GM18499 (cell line): ENCODE data around the gene ARHGAP31.

Experiments used
- ATAC-seq: cut with Tn5 transposase; IDR thresholded peaks from one replicate; pipeline ENCODE4 v1.9.1; 2021; ENCODE audit warnings: moderate number of reproducible peaks; ENCODE audit not compliant: insufficient read depth, unreplicated experiment

ARHGAP31 gene

DNA sequence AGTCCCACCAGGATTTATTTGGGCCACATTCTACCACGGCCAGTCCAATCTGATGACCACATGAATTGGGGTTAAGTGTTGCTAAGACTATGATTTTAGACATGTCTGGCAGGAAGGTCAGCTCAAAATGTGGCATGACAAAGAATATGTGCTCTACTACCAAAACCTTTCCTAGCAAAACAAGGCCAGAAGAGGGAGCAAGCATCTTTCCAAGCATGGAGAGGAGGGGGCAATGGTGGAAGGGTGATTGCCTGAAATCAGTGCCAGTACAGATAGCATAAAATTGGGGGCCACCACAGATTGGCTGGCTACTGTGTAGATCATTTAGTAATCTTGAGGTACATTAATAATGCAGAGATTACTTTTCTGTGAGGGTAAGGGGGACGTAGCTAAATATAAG, 126.0 kb downstream of the ARHGAP31 start:
- no peak for ATAC-seq

DNA sequence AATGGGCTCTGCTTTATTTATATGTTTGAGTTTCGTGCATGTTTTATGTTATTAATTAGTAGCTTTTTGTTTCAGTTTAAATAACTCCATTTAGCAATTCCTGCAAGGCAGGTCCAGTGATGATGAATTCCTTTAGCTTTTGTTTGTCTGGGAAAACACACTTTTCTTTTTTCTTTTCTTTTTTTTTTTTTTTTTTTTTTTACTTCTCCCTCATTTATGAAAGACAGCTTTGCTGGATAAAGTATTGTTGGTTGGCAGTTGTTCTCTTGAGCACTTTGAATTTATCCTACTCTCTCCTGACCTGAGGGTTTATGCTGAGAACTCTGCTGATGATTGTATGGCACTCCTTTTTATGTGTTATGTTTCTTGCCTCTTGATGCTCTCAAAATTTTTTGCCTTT, 133.5 kb downstream of the ARHGAP31 start:
- no peak for ATAC-seq

DNA sequence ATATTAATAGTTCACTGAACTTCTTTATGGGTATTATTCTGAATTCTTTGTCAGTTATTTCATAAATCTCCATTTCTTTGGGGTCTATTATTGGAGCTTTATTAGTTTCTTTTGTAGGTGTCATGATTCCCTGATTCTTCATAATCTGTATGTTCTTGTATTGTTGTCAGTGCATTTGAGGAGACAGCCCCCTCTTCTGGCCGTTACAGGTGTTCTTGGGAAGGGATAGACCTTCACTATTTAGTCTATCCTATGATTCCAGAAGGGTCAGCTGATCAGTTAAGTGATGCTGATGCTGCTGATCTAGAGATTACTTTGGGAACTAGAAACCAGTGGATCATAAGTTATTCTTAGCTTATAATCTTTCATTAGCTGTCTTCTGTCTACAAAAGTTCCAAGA, 134.4 kb downstream of the ARHGAP31 start:
- no peak for ATAC-seq

DNA sequence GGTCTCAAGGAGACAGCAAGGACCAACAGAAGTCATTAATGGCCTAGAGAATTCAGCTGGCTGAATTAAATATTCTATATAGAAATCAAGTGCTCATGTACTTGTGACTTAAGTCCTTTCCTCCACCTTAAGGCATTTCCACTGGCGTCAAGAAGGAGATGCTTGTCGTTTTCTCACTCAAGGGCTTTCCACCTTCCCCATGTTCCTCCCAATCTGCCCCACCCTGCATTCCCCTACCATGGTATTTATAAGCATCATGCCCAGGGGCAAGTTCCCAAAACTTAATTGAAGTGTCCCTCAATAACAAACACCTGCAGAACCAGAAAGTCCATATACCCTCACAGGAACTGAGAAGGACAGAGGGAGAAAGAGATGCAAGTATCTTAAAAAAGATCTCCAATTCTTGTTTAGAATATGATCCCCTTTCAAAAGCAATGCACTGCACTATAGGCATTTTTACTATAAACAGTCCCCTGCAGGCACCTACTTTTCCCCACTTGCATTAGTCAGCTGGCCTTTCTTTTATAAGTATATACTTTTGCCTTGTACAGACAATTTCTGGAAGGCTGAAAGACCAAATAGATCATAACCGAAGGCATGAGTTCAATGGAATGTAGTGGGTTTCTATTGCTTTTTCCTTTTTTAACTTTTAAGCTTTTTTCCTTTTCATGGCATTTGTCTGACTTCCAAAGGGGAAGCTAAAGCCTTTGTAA, 139.6 kb downstream of the ARHGAP31 start:
- no peak for ATAC-seq

DNA sequence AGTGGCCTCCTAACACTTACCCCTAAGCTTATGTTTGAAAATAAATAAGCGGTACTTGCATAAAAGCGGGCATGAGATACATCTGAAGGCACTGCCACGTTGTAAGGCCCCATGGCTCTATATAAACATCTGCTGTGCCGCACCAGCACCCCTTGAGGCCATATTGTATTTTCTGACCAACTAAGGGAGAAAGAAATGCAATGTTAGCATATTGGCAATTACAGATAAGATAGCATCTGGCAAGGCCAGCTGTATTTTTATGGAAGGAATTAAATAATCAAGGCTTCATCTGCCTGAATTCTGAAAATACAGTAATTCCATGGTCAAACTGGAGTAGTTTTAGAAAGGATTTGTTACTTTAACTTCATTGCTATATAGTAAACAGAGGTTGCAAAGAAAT, 140.5 kb downstream of the ARHGAP31 start:
- ATAC-seq = no peak

DNA sequence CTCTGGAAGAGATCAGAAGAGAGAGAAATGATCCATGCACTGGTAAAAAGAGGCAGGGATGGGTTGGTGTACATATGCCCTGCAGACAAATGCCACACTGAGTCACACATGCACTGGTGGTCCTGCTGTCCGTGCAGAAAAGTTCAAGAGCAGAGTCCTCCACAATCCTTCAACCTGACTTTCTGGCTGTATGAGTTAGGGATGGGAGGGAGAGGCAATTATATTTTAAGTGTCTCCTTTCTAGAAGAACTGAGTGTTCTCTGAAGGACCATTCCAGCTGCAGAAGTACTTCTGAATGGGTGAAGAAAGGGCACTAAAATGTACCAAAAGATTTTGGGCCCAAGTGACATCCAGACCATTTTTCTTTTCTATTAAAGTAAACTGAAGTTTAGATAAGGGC, 142.8 kb downstream of the ARHGAP31 start:
- ATAC-seq = no peak

DNA sequence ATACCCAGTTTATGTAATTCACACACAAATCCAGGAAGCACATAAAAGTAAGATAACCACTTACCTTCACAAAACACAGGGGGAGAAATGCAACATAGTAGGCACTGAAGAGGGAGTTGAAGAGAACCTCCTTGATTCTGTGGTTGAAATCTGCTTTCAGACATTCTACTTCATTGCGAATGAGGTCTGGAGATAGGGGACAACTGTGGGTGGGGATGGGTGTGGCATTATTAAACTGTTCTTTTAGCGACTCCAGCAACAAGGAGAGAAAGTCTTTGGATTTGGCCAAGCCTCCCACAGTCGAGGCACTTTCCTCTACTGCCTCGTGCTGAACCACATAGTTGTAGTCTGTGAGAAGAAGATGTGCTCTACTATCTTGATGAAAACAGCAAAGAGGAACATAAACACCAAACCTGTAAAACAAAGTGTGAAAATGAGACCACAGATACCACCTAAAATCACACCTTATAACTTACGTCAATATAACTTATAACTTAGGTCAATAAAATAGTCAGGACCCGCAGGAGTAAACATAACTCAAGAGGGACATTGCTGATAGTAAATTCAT, 143.6 kb downstream of the ARHGAP31 start:
- ATAC-seq = no peak

GRCh38 chr3:119443179-119443578, 149.0 kb downstream of the ARHGAP31 start:
- no peak for ATAC-seq

GRCh38 chr3:119444590-119444989, 150.4 kb downstream of the ARHGAP31 start:
- no peak for ATAC-seq

GRCh38 chr3:119453822-119454221, 159.6 kb downstream of the ARHGAP31 start:
- ATAC-seq = no peak

DNA sequence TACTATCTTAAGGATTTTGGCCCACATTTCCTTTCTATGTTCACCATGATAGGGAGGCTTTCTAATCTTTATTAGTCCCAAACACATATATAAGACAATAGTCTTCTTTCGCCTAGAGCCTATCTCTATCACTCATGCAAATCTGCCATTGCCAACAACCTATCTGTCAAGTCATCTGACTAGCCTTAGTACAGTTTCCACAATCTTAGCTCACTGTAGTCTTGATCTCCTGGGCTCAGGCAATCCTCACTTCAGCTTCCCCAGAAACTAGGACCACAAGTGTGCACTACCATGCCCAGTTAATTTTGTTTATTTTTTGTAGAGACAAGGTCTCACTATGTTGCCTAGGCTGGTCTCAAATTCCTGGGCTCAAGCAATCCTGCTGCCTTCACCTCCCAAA, 162.3 kb downstream of the ARHGAP31 start:
- ATAC-seq = no peak

- no peak for ATAC-seq
Observed at GRCh38 chr3:119457246-119457645, 163.1 kb downstream of the ARHGAP31 start.

- ATAC-seq = peak; percentile 95
Observed at GRCh38 chr3:119463171-119464169, 169.3 kb downstream of the ARHGAP31 start, which contains the start of gene TMEM39A. TSS of gene TMEM39A (minus strand) at chr3:119463615. CDS start at chr3:119462074, 1,541 bp downstream.

DNA sequence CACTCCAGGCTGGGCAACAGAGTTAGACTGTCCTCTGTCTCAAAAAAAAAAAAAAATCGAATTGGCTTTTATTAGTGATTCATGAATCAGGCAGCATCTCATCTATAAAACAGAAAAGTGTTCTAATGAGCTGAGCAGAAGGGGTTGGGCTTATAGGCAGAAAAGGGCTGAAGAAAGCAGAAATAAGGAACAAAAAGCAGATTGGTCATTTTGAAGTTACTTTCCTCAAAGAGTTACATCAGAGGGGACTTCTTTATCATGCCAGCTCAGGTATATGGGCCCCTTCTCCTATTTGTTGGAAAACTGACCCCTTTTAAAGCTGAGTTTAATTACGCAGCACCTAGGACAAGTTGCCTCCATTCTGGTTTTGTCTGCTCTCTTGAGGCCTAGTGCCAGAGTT, 173.9 kb downstream of the ARHGAP31 start:
- no peak for ATAC-seq

DNA sequence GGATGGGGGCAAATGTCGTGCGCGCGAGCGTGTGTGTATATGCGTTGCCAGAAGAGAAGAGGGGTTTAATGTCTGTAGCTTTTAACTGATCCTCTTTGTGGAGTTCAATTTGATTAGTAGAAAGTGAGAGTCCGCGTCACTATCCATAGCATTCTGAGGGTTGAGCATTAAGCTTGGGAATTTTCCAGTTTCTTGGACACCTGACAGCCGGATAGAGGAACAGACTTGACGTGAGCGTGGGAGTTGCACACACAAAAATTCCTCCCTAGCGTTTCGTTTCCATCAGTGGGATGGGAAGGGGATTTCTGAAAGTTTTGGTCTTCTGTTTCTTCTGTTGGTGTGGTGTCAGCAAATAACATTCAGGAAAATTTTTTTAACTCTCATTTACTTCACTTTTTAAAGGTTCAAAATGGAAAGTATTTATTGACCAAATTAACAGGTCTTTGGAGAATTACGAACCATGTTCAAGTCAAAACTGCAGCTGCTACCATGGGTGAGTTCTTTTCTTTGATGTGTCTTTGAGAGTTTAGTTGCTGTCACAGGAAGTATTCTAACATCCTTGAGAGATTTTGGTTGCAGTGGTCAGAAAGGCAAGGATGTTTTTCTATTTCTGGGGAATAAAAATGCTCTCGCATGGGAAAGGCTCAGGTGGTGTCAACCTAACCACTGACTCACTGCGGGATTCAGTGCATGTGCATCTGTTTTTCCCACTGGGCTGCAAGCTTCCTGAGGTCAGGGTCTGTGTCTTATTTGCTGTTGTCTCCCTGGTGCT, 175.4 kb downstream of the ARHGAP31 start:
- no peak for ATAC-seq
